Pulmonary artery endothelial cell (primary cell): Measurements from ENCODE around the gene IRF4. TPM values are rescaled to one million over a fixed set of nuclear protein-coding genes. Genes with fewer than 3 reads are reported as not detected.

Experiments used
- total RNA-seq: library from RNA; depleted of rRNA; stranded (reverse); fragments of >200 nt; gene quantifications from 2 replicates; pipeline ENCODE4 v1.2.3, GENCODE V29; 2014

Gene IRF4
- total RNA-seq, 1 donor from 2014 or later, result 0.07 TPM

Other genes starting within 250 kb of the IRF4 start
- 19.6 and 25.3 TPM in 2 replicates for gene DUSP22, start 99.3 kb upstream of the IRF4 start, total RNA-seq